Suprapubic skin (tissue), 4 donors: Measurements from ENCODE around the gene TBC1D3B.
"Not testable (repeated sequence)": the region's sequence is repeated elsewhere in the genome, so short reads cannot be mapped to it uniquely, and the experiment has no call there.

Experiments used
- POLR2A ChIP-seq, 2 donors: fragments of 450-650 bp; IDR thresholded peaks; one replicate each; pipeline ENCODE4 v1.6.1; 2017; ENCODE audit warnings: antibody characterized with exemption in 2 of 2, mild to moderate bottlenecking in 2 of 2, moderate library complexity in 2 of 2
- POLR2AphosphoS5 ChIP-seq, 3 donors: sonication (generic); formaldehyde crosslinking; IDR thresholded peaks; one replicate each; pipeline ENCODE4 v1.6.1; 2017; ENCODE audit warnings: antibody characterized with exemption in 3 of 3
- TF ChIP-seq, protein P1 (sequence below), 2 donors: fragments of 200-600 bp in 1 of 2; fragments of 450-650 bp in 1 of 2; sonication (generic) in 1 of 2; IDR thresholded peaks; one replicate each; pipeline ENCODE4 v1.5.1; 2016 to 2019; ENCODE audit warnings: antibody characterized with exemption in 2 of 2, mild to moderate bottlenecking in 1 of 2, moderate library complexity in 1 of 2

DNA sequence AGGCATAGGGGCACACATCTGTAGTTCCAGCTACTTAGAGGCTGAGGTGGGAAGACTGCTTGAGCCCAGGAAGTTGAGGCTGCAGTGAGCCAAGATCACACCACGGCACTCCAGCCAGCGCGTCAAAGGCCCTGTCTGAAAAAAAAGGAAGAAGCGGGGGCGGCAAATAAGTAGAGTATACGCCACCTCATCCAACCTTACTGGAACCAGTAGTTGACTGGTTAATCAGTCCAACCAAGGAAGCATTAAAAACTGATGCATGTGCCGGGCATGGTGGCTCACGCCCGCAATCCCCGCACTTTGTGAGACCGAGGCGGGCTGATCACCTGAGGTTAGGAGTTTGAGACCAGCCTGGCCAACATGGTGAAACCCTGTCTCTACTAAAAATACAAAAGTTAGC is 46.5 kb upstream of the TBC1D3B start:
- TF ChIP-seq, protein P1, sequence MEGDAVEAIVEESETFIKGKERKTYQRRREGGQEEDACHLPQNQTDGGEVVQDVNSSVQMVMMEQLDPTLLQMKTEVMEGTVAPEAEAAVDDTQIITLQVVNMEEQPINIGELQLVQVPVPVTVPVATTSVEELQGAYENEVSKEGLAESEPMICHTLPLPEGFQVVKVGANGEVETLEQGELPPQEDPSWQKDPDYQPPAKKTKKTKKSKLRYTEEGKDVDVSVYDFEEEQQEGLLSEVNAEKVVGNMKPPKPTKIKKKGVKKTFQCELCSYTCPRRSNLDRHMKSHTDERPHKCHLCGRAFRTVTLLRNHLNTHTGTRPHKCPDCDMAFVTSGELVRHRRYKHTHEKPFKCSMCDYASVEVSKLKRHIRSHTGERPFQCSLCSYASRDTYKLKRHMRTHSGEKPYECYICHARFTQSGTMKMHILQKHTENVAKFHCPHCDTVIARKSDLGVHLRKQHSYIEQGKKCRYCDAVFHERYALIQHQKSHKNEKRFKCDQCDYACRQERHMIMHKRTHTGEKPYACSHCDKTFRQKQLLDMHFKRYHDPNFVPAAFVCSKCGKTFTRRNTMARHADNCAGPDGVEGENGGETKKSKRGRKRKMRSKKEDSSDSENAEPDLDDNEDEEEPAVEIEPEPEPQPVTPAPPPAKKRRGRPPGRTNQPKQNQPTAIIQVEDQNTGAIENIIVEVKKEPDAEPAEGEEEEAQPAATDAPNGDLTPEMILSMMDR (IDR thresholded peaks at IDR 0.05): not testable (repeated sequence)
- not testable (repeated sequence) for TF ChIP-seq POLR2A, POLR2AphosphoS5 (IDR thresholded peaks at IDR 0.05)
